Right forelimb (tissue), 1 donor: ENCODE data around the gene SH3RF3.

Experiments used
- DNase-seq: peaks from one replicate; pipeline ENCODE4 v3.0.0-alpha.2; 2018

Gene SH3RF3

DNA sequence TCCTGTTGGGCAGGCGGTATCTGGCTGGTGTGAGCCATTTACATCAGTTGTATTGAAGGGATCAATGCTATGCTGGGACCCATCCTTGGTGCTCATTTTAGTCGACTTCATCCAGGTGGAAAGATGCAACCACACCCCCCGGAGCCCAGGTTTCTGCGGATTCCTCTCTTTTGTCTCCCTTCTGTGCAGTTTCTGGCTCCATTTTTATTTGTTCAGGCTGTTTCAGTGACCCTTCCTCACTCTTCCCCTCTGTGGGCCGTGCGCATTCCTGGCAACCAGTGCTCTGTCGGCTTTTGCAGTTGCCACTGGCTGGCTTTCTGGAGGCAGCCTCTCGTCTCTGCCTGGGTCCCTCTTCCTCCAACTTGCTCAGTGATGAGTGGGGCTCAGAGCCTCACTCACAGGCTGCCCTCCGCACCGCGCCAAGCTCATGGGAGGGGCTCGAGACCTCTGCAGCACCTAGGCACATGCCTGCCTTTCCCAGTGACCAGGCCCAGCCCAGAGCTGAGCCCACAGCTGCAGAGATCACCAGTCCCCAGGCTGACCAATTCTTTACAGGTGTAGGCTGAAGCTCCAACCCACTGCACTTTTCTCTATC is 12.1 kb downstream of the SH3RF3 start:
- DNase-seq, result no peak

- DNase-seq, result no peak
Observed at GRCh38 chr2:109141727-109142283, 12.8 kb downstream of the SH3RF3 start.

DNA sequence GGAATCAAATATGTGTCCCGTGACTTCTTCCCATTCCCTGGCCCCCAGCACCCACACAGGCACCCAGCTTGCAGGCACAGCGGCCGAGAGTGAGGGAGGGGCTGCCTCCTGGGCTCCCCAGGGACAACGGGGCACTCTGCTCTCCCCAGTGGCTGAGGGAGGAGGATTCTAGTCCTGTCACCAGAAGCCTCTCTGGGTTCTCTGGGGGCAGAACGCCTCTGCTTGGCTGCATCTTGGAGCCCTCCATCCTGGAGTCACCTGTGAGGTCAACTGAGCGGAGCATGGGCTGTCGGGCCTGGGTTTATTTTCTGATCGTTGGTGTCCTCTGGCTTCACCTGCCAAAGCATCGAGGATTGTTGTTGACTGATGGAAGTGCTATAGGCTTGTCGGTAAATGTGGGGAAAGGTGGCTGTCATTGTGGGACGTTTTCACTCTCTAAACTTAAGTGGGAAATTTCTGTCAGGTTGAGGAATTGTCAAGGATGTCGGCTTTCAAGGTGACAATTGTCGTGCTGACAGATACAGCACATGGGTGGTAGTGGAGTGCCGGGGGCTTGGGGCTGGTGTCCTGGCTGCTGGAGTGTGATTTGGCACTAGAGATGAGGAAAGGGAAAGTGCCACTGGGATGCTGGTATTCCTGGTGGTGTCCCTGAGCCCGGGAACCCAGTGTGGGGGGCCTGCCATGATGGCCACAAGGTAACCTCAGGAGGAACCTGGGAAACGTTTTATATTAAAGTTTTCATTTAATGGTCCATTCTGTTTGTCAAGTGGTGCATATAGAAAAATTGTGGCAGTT is 13.6 kb downstream of the SH3RF3 start:
- DNase-seq, result no peak

- no peak for DNase-seq
Observed at GRCh38 chr2:109143214-109144187, 14.5 kb downstream of the SH3RF3 start.

DNA sequence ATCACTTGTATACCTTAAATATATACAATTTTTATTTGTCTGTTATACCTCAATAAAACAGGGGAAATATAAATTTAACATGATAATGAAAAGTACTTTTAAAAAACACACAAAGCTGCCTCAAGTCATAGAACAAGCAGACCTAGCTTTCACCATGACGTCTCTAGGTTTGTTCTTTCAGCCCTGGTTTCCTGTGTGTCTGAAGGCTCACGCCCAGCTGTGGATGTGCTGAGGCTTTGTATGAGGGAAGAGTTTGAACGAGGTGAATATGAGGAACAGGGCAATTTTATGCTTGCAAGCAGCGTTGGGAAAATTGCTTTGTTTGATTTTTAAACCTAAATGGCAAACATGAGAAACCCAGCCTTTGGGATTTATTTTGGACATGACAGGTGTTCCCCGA is 15.3 kb downstream of the SH3RF3 start:
- DNase-seq, result no peak

- no peak for DNase-seq
Observed at GRCh38 chr2:109144721-109145120, 15.7 kb downstream of the SH3RF3 start.

- no peak for DNase-seq
Observed at GRCh38 chr2:109145286-109145685, 16.3 kb downstream of the SH3RF3 start.

DNA sequence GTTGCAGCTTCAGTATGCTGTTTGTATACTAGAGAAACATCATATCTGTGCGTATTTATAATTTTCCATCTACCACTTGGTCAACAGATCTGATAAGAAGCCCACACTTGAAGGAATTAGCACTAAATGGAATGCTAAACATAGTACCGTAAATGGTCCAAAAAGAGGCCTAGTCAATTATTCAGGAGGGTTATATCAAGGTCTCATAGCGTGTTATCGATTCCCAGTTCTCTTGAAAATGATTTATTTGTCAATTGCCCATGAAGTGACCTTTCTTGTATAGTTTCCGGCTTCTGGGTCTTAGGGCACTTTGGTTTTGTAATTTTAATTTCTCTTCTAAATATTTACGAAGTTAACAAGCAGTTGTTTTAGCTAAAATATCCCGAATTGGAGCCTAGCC is 18.4 kb downstream of the SH3RF3 start:
- no peak for DNase-seq

DNA sequence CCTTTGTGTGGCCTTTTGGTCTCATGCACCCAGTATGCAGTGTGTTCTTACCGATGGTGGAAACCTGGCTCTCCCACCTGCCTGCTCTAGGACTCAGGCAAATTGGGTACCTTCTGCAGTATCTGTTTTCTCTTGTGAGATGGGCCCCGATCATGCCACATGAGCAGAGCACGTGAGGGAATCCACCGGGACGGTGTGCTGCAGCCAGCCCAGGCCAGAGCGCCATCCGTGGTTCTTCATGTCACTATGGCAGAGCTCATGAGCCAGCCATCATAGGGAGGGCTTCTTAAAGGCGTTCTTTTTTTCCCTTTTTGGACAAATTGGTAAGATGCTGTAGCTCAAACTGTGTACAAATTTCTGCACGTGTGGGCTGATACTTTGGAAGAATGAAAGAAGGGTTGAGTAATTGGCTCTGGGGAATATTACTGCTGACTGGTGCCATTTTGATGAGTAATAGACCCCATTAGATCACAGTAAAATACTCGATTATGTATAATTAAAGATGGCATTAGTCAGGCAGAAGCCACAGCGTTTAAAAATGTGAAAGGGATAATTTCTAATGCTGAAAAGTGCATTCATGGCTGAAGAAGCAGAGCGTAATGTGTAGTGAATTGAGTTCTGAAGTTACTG is 19.2 kb downstream of the SH3RF3 start:
- DNase-seq, result no peak

- no peak for DNase-seq
Observed at GRCh38 chr2:109148991-109149645, 20.1 kb downstream of the SH3RF3 start.

- no peak for DNase-seq
Observed at GRCh38 chr2:109150559-109150958, 21.6 kb downstream of the SH3RF3 start.

DNA sequence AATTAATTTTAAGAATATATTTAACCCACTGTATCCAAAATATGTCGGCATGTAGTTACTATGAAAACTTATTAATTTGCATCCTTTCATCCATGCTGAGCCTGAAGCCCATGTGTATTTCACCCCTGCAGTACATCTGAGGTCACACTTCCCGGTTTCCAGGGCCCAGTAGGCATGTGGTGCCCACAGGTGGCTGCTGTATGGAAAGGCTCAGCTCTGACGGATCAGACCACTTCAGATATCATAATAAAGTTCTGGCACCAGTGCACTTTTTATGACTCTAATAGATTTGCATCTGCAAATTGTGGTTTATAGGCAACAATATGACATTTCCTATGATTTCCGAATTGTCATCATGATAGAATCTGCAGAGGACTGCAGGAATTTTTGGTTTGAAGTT is 22.5 kb downstream of the SH3RF3 start:
- DNase-seq, result no peak

DNA sequence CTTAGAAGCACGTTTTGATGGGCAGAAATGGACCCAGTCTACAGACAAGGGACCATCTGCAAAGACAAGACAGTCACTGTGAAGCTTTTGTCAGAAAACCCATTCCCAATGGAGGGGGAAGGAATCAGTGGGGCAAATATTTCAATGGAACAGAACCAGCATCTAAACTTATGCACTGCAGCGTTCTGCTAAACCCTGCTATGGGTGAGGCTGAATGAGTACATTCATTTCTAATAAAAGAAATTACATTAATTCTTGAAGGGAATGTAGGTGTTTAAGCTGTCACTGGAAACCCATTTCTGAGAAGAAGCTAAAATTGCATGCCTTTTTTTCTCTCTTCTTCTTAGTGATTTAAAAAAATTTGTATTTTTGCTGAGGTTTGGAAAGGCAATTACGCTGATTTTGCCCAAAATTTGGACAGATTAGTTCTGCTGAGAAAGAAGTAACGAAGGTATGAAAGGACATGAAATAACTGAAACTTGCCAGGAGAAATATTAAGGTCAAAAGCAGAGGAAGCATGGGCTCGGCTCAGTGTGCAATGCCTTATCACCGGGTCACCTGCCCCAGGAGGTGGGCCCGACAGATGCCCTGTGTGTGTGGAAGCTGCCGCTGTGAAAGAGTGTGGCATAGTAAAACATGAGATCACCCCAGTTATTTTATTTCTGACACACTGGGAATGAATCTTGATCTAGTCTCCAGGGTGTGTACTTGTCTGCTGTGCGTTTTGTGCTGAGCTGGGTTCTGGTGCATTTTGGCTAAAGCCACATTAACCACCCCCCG is 24.2 kb downstream of the SH3RF3 start:
- no peak for DNase-seq

GRCh38 chr2:109153807-109154206 is 24.8 kb downstream of the SH3RF3 start:
- DNase-seq, result no peak

DNA sequence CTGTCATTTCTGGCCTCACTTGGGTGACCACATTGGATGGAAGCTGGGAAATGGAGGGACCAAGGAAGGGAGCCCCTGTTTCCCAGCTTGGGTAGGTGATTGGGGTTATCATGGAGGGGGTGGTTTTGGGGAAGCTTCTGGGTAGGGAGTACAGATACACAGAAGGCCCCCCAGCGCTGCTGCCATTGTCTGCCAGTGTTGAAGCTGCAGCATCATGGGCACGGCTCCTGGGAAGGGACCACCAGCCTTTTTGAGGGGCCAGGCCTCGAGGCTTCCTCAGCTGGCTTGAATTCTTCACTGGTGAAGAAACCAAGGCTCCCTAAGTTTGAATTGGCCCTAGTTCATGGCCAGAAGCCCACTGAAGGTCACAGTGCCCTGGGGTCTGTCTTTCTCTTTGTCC is 25.2 kb downstream of the SH3RF3 start:
- no peak for DNase-seq

DNA sequence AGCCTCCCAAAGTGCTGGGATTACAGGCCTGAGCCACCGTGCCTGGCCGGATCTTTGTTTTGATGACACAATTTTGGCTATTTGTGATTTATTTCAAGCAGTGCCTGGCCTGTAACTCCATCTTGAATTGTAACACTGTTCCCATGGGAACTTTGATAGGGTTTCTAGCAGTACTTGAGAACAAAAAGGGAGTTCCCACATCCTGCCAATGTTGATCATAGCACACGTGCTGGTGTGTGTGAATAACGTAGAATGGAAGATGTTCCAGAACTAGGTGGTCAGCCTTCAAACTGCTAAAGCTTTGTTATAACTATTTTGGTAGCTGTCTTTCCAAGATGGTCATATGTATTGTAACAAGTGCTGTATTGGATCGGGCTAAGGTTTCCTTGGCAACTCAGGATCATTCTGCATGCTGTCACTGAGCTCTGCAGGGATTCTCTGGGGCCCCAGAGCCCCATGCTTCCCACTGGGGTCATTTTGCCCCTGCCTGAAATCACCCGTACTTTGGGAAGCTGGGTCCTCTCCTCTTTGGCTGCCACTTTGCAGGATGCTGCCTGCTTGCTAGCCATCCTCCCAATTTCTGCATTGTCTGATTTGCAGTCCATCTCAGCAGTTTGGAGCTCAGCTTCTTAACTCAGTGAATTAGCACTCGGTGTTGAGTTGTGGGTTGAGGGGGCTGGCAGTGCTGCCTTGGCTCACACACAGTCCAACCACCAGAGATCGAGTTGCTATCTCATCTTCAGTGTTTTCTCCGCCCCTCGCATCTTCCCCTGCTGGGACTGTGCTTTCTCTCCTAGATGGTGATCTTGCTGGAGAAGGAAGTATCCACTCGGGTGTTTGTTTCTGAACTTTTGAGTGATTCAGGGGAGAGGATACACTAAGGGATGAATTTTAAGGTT is 26.8 kb downstream of the SH3RF3 start:
- no peak for DNase-seq

GRCh38 chr2:109157563-109158105 is 28.6 kb downstream of the SH3RF3 start:
- no peak for DNase-seq

- no peak for DNase-seq
Observed at GRCh38 chr2:109158237-109158636, 29.2 kb downstream of the SH3RF3 start.

GRCh38 chr2:109159096-109159495 is 30.1 kb downstream of the SH3RF3 start:
- no peak for DNase-seq
